Stimulated activated CD8-positive, alpha-beta memory T cell treated with anti-CD3 and anti-CD28 coated beads, Interleukin-7, amount 100 ng/mL, for 24 hours (primary cell): Measurements from ENCODE around the gene ZIC1.

Experiments
- DNase-seq: peaks from one replicate; pipeline ENCODE4 v3.0.0-alpha.2; 2020; ENCODE audit warnings: low read depth

The ZIC1 gene

DNA sequence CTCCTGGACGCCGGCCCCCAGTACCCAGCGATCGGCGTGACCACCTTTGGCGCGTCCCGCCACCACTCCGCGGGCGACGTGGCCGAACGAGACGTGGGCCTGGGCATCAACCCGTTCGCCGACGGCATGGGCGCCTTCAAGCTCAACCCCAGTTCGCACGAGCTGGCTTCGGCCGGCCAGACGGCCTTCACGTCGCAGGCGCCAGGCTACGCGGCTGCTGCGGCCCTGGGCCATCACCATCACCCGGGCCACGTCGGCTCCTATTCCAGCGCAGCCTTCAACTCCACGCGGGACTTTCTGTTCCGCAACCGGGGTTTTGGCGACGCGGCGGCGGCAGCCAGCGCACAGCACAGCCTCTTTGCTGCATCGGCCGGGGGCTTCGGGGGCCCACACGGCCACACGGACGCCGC, 956 bp downstream of the ZIC1 start:
- no peak for DNase-seq

DNA sequence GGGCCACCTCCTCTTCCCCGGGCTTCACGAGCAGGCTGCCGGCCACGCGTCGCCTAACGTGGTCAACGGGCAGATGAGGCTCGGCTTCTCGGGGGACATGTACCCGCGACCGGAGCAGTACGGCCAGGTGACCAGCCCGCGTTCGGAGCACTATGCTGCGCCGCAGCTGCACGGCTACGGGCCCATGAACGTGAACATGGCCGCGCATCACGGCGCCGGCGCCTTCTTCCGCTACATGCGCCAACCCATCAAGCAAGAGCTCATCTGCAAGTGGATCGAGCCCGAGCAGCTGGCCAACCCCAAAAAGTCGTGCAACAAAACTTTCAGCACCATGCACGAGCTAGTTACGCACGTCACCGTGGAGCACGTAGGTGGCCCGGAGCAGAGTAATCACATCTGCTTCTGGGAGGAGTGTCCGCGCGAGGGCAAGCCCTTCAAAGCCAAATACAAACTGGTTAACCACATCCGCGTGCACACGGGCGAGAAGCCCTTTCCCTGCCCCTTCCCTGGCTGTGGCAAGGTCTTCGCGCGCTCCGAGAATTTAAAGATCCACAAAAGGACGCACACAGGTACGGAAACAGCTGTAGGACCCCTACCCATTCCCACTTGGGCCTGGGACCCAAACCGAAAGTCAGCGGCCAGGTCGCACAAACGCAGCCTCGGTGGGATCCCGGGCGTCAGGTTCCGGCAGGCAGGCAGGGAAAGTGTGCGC, 1.5 kb downstream of the ZIC1 start:
- no peak for DNase-seq

- DNase-seq: no peak
Measured at GRCh38 chr3:147411238-147411814, 2.2 kb downstream of the ZIC1 start.

GRCh38 chr3:147411815-147412241, 2.7 kb downstream of the ZIC1 start:
- DNase-seq: no peak

DNA sequence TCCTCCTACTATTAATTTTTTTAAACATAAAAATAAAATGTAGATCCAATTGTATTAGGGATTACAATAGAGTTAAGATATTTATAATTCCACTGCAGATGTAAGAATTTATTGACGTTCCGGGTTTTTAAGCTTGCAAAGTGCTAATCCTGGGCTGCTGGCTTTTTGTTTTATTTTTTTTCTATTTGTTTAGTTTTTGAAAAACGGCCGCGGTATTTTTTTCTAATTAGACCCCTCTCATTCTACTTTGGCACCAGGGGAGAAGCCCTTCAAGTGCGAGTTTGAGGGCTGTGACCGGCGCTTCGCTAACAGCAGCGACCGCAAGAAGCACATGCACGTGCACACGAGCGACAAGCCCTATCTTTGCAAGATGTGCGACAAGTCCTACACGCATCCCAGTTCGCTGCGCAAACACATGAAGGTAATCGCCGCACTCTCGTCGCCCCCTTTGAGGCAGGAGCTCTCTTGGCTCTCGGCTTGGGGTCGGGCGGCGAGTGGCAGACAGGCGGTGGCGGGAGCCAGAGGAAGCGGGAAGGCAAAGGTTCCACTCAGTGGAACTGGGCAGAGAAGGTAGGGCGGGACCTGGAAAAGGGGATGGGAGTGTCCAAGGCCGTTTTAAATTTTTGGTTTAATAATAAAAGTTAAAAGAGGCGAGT, 3.2 kb downstream of the ZIC1 start:
- DNase-seq: no peak

DNA sequence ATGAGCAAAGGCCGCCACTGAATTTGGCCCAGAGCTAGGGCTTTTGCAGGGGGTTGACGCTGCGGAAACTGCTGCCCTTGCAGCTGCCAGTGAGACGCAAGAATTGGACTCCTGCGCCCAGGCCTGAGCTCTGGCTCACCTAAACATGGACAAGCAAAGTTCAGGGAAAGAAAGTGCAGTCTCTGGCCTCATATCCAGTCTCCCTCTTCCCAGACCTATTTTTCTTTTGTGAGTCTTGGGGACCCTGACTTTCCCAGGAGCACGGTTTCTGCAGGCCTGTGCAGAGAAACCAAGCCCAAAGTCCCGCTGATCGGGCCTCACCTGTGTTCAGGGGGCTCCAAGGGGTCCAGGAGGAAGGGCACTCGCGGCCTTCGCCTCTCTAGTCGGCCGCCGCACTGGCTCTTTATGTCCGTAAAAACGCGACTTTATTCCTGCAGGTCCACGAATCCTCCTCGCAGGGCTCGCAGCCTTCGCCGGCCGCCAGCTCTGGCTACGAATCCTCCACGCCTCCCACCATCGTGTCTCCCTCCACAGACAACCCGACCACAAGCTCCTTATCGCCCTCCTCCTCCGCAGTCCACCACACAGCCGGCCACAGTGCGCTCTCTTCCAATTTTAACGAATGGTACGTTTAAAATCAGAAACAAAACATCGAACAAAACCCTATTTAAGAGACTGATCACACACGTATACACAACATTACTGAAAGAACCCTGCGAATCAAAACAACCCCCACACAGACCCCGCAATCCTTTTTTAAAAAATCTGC, 3.9 kb downstream of the ZIC1 start:
- DNase-seq: no peak

DNA sequence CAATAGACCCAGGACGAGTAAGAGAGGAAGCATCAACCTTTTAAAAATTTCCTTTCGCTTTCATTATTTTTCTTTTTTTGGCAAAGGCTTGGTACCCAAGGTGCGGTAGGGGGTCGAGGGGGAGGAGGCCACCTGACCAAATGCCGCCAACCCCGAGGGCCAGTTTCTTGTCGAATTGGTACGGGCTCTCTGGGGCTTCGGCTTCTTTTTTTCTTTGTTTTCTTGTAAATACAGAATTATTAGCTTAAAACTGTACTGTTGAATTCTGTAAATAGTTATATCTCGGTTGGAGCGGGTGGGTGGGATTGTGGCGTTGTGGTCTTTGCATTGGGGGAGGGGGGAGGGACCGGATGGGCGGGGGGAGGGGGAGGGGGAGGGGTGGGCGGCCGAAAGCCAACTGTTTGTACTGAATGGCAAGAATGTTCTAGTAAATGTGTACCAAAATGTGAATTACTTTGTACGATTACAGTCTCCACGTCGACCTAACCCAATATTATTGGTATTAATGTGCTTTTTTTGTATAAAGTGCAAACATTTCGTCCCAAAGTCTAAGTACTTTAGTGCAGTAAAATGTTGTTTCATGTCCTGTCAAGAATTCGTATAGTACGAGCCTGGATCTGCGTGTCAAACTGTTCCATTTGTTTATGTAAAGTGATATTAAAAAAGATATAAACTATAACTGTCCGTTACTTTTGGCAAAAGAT, 4.7 kb downstream of the ZIC1 start:
- no peak for DNase-seq

- no peak for DNase-seq
Measured at GRCh38 chr3:147414390-147415138, 5.4 kb downstream of the ZIC1 start.

DNA sequence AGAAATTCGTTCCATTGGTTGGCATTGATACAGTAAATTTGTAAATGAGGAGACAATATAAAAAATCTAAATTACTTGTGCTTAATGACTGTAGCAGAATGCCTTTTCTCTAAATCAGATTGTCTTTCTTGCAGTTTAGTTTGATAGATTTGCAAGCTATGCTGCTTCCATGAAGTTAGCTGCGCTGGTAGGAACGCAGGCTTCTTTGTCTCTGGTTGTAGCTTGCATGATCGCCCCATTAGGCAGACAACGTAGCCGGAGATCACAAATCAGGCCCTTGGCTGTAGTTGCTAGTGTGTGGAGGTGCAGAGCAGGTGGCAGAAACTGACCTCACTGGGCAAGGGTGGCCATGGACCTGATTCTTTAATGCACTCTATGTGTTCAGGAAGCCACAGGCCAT, 6.1 kb downstream of the ZIC1 start:
- no peak for DNase-seq

DNA sequence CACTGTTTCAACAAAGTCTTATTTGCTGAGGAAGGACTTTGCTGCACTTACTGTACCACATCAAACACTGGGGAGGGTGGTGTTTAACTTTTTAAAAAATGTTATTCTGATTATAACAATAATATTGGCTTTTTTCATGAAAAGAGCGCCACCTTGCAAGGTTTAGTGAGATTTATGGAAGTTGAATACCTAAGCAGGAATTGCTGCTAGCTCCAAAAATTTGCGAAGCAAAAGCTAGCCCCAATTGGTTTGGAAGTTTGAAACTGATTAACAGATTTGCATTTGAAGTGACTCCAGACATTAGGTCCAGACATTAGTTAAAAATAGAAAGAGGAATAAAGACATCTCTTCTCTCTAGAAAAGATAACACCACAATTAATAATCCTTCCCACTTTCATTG, 6.7 kb downstream of the ZIC1 start:
- no peak for DNase-seq

DNA sequence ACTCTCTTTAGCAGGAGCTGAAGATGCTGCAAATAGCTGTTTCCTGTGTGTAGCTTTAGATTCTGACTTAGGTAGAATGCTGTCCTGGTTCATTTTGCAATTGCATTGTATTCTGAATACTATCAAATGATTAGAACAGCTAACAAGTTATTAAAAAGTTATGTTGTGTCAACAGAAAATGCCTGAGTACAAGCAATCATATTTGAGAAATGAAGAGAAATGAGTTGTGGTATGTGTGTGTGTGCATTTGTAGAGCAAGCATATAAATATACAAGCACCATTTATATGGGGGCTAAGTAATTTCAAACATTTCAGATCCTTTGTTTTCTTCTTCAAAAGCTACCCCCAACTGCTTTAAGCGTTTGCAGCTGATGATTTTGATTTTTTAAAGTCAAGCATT, 7.8 kb downstream of the ZIC1 start:
- no peak for DNase-seq

DNA sequence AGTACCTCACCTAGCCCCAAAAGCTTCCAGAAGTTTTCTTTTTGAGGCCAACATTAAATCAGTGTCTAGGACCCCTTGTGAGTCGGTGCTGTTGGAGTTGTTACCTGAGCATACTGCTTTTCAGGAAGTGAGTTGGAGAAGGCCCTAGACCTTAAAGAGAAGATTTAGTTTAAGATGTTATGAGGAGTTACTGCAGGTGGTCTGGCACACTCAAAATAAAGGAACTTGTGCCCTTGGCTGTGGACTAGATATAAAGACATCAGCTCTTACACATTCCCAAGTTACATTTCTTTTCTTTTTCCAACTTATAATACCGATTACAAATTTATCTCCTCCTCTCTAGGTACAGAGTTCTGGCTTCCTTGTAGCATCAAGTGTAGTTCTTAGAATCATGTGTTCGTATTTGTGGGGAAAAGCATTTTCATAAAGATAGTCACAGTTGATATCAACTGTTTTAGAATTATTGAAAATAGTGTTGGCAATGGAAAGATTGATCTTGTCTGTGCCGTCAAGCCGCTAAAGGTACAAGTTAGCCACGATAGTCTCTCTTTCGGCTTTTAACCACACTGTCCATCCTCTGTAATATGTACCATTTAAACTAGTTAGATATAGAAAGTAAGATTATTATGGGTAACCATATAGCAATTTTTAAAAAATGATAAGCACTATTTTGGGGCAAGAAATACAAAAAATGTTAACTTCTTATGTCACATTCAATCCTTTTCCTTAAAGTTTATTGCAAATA, 8.6 kb downstream of the ZIC1 start:
- no peak for DNase-seq

DNA sequence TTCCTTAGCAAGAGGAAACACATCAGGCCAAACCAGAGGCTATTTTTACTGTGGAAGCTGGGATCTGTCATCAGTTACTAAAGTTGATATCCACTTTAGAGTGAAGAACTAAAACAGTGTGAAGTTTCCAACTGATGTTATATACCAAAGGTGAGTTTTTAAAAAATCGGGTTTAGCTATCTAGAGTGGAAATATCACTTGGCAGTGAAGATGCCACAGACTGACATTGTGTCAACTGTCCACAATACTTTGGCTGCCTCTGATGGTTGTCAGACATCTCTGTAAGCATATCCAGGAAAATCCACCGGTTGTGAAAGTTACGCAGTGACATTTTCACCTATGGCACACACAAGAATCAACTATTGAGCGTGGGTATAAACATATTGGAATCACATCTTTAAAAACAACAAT, 9.2 kb downstream of the ZIC1 start:
- DNase-seq: no peak

DNA sequence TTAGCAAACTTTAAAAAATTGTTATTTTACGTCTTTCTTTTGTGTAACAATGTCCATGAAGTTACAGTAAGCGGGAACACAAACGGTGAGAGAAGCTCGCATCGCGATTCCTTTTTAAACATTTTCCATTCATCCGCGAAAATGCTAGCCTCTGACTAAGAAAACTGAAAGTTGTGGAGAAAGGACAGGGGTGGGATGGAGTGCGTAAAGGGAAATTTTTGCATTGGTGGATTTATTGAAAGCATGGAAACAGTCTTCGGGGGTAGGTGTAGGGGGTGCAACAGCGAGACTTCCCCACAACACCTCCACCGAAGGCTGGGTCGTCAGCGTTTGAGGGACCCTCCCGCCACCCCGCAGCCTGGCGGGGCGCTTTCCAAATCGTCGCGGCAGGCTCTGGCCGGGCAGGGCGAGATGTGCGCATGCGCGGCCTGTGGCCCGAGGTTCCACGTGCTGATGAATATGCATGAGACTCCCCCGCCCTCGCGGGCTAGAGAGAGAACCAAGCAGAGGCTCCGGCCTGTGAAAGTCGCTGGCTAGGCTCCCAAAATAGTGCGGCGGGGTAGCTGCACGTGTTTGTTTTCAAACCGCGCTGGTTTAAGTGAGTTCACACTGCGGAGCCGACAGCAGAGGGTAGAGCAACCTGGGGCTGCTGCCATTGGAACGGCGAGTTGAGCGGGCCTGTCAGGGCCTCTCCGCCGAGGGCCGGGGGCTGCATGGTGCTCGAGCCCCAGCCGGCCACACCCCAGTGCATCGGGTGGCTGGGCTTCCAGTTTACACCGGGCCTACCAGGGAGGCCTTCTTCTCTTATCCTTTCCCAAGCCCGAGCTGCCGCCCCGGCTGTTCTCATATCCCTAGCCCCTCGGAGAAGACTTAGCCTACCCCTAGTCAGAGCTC, 9.9 kb downstream of the ZIC1 start:
- no peak for DNase-seq

- no peak for DNase-seq
Measured at GRCh38 chr3:147419781-147420224, 10.6 kb downstream of the ZIC1 start.

DNA sequence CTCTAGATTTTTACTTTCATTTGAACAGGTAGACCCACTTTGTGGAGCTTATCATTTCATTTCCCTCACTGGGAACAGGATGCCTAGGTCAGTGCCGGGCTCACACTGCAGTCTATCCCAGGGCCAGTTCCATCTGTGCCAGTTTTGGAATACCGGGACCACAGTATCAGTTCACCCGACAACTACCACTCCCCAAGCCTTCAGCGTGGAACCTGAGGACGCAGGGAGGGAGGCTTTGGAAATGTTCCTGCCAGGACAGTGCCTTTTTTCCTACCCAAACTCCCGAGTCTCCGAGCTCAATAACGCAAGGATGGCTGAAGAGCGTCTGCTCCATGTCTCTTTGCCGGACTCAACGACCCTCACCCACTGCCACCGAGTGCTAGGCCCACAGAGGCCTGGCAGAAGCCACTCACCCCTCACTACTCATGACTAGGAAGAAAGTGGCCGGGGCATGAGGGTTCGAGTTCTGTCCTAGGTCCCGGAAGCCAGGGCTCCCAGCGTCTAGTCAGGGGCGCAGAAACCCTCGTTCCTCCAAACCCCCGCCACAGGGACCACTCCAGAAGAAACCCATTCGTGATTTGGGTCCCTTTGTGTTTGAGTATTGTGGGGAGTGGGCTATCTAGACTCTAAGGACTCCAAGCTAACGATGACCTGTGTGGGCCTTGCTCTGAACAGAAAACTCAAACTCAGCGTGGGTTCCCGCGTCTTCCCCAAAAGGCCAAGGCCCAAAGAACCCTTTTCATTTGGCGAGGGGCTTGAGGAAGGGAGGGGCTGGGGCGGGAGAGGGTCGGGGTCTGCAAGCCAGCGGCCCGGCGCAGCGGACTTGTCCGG, 11.4 kb downstream of the ZIC1 start:
- DNase-seq: no peak

DNA sequence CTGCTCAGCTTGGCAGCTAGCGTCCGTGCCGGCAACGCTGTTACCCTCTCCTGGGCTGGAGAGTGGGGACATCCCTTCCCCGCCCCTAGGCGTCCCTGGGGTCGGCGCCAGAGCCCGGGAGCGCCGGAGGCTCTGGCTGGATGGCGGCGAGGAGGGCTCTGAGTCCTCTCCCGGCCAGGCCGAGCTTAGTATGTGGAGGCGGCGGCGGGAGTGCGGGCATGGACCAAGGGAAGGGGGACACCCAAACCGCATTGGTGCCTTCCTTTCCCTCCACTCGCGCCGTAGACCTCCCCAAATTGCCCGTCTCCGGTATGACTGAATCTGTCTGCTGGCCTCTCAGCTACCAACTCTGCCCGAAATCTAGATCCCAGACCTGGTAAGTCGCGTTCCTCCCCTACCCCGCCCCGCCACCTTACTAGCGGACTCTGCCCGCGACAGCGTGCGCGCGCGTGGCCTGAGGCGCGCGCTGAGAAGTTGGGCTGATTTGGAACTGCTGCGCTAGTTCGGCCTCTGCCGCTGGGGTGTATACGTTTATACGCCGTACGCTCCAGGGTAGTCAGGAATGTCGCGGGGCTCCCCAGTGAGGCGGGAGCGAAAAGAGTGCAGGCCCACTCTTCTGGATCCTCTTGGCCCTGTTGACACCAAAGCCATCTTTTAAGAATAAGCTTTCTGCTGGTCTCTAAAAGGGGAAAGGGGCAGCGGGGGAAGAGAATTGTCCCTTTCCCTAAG, 12.2 kb downstream of the ZIC1 start:
- DNase-seq: no peak

DNA sequence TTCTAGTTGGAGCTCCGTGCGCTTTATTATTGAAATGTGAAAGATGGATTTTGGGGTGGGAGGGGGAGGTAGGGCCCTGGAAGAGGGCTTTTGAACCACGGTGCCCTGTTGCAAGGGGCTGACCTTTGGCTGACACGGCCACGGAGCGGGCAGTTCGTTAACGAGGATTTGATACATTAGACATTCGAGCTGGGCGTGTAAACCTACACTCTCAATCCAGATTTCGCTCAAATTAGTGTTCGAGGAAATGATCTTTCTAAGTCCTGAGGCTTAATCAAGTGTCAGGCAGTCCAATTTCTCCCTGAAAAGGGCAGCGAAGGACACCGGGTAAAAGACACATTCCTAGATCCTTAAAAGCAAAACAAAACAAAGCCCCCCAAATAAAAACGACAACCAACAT, 13.0 kb downstream of the ZIC1 start:
- no peak for DNase-seq
